ENCODE measurements around the gene VRK1. TPM values are rescaled to one million over a fixed set of nuclear protein-coding genes. Genes with fewer than 3 reads are reported as not detected.

VRK1 gene
- polyA plus RNA-seq, 1 of the 3 experiments (the other 2 are of a cell fraction), result 9.1 TPM

DNA sequence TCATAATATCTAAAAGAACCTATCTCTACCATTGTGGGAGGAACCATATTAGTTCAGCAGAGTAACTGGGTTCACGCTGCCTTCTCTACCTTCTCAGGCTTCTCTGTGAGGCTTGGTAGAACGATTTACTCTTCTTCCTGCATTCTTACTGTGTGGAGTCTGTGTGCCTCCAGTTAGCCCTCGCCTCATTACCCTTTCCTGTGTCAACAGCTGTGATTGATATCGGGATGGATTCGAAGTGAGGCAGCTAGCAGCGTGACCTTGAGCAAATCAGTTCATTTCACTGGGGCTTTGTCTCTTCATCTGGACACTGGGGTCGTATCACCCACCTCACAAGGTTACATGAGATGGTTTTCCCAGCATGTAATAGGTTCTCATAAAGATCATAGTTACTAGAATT is 4.6 kb upstream of the VRK1 start (continued):
- TF ChIP-seq, protein P1, sequence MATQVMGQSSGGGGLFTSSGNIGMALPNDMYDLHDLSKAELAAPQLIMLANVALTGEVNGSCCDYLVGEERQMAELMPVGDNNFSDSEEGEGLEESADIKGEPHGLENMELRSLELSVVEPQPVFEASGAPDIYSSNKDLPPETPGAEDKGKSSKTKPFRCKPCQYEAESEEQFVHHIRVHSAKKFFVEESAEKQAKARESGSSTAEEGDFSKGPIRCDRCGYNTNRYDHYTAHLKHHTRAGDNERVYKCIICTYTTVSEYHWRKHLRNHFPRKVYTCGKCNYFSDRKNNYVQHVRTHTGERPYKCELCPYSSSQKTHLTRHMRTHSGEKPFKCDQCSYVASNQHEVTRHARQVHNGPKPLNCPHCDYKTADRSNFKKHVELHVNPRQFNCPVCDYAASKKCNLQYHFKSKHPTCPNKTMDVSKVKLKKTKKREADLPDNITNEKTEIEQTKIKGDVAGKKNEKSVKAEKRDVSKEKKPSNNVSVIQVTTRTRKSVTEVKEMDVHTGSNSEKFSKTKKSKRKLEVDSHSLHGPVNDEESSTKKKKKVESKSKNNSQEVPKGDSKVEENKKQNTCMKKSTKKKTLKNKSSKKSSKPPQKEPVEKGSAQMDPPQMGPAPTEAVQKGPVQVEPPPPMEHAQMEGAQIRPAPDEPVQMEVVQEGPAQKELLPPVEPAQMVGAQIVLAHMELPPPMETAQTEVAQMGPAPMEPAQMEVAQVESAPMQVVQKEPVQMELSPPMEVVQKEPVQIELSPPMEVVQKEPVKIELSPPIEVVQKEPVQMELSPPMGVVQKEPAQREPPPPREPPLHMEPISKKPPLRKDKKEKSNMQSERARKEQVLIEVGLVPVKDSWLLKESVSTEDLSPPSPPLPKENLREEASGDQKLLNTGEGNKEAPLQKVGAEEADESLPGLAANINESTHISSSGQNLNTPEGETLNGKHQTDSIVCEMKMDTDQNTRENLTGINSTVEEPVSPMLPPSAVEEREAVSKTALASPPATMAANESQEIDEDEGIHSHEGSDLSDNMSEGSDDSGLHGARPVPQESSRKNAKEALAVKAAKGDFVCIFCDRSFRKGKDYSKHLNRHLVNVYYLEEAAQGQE (IDR thresholded peaks at IDR 0.05; ENCODE audit: low read depth, low read length), result no peak
- TF ChIP-seq NRF1 (IDR thresholded peaks at IDR 0.05; ENCODE audit: low read depth, low read length), result no peak
- TF ChIP-seq, protein P2, sequence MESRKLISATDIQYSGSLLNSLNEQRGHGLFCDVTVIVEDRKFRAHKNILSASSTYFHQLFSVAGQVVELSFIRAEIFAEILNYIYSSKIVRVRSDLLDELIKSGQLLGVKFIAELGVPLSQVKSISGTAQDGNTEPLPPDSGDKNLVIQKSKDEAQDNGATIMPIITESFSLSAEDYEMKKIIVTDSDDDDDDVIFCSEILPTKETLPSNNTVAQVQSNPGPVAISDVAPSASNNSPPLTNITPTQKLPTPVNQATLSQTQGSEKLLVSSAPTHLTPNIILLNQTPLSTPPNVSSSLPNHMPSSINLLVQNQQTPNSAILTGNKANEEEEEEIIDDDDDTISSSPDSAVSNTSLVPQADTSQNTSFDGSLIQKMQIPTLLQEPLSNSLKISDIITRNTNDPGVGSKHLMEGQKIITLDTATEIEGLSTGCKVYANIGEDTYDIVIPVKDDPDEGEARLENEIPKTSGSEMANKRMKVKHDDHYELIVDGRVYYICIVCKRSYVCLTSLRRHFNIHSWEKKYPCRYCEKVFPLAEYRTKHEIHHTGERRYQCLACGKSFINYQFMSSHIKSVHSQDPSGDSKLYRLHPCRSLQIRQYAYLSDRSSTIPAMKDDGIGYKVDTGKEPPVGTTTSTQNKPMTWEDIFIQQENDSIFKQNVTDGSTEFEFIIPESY (IDR thresholded peaks at IDR 0.05; ENCODE audit: borderline replicate concordance, low read depth), result no peak

DNA sequence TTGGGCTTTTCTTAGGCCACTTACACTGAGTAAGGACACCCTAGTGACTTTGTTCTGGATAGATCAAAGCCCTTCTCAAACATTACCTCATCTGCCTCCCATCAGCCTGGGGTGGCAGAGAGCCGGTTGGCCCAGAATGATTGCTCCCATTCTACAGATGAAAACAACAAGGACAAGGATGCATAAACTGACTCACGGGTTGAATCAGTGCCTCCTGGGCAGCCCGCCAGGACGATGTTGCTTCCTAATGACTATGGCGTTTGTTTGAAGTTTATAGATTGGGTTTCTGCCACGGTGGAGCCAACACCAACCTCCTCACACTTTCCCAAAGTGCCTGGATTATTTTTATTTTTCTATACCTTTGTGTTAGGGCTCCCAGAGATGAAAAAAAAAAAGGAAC is 3.6 kb upstream of the VRK1 start:
- Histone ChIP-seq H3K4me1 (ENCODE audit: control insufficient read depth in 1 of 2, insufficient read depth in 2 of 2, low read depth in 1 of 2, low read length in 1 of 2) (peaks cover 2 to 8% of the 10 kb centered on the region in 2 experiments; a peak in 3 of 4 replicates), H2AFZ (ENCODE audit: low read depth) (no peak overlapping the region), H3K4me2 (no peak overlapping the region), H3K27me3 (ENCODE audit: insufficient read depth) (no peaks in the 10 kb centered on the region), H3K36me3 (replicated peaks in 1 of 2; ENCODE audit: control insufficient read depth in 1 of 2, insufficient read depth in 2 of 2, low read length in 1 of 2) (no peaks in the 10 kb centered on the region), H3K79me2 (ENCODE audit: insufficient read depth) (peaks cover 11% of the 10 kb centered on the region), H3K4me3 (ENCODE audit: low read depth in 2 of 2, low read length in 1 of 2) (no peak overlapping the region), H4K20me1 (ENCODE audit: insufficient read depth) (no peaks in the 10 kb centered on the region), H3K27ac (ENCODE audit: low read depth in 2 of 2, low read length in 1 of 2) (no peak overlapping the region), H3K9me2 (no peaks in the 10 kb centered on the region), H3F3A (replicated peaks; ENCODE audit: insufficient read depth) (no peaks in the 10 kb centered on the region), H3K9ac (no peak overlapping the region), H3K9me3 (no peaks in the 10 kb centered on the region)
- POLR2A ChIA-PET, result no interaction called here
- TF ChIP-seq GABPA (IDR thresholded peaks at IDR 0.05; ENCODE audit: low read depth) (no peak), YY1 (IDR thresholded peaks at IDR 0.05; ENCODE audit: low read depth) (no peak), TEAD4 (IDR thresholded peaks at IDR 0.05; ENCODE audit: borderline replicate concordance, insufficient read depth) (no peak), RCOR1 (IDR thresholded peaks at IDR 0.05; ENCODE audit: low read length) (no peak), NRF1 (IDR thresholded peaks at IDR 0.05; ENCODE audit: low read depth, low read length) (no peak), SIN3A (IDR thresholded peaks at IDR 0.05; ENCODE audit: borderline replicate concordance, low read depth, low read length) (no peak)
- TF ChIP-seq, protein P3, sequence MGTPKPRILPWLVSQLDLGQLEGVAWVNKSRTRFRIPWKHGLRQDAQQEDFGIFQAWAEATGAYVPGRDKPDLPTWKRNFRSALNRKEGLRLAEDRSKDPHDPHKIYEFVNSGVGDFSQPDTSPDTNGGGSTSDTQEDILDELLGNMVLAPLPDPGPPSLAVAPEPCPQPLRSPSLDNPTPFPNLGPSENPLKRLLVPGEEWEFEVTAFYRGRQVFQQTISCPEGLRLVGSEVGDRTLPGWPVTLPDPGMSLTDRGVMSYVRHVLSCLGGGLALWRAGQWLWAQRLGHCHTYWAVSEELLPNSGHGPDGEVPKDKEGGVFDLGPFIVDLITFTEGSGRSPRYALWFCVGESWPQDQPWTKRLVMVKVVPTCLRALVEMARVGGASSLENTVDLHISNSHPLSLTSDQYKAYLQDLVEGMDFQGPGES (IDR thresholded peaks at IDR 0.05; ENCODE audit: low read depth, low read length), result no peak
- TF ChIP-seq, protein P4, sequence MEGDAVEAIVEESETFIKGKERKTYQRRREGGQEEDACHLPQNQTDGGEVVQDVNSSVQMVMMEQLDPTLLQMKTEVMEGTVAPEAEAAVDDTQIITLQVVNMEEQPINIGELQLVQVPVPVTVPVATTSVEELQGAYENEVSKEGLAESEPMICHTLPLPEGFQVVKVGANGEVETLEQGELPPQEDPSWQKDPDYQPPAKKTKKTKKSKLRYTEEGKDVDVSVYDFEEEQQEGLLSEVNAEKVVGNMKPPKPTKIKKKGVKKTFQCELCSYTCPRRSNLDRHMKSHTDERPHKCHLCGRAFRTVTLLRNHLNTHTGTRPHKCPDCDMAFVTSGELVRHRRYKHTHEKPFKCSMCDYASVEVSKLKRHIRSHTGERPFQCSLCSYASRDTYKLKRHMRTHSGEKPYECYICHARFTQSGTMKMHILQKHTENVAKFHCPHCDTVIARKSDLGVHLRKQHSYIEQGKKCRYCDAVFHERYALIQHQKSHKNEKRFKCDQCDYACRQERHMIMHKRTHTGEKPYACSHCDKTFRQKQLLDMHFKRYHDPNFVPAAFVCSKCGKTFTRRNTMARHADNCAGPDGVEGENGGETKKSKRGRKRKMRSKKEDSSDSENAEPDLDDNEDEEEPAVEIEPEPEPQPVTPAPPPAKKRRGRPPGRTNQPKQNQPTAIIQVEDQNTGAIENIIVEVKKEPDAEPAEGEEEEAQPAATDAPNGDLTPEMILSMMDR (IDR thresholded peaks at IDR 0.05), result no peak
- DNase-seq, result no peak
- 2% methylated on average over 6 of the region's 6 CpGs for WGBS (ENCODE audit: low lambda C conversion rate)
- CTCF ChIA-PET, result no interaction called here

Measured in SK-N-SH (cell line).